PFSK-1 (cell line): ENCODE measurements around the gene ISLR2.

Experiments used
- FOXP2 ChIP-seq: optimal IDR thresholded peaks from 2 replicates; pipeline ENCODE3; 2011; ENCODE audit warnings: borderline replicate concordance, control low read depth, inconsistent platforms; ENCODE audit not compliant: insufficient read depth; ENCODE audit errors: extremely low read length, extremely low read depth
- POLR2AphosphoS5 ChIP-seq: IDR thresholded peaks from 2 replicates; pipeline ENCODE4 v1.6.1; 2012; ENCODE audit warnings: low read depth, mild to moderate bottlenecking, control low read depth, low read length, moderate library complexity
- SIN3A ChIP-seq: IDR thresholded peaks from 2 replicates; pipeline ENCODE4 v1.6.1; 2012; ENCODE audit warnings: mild to moderate bottlenecking, low read length, moderate library complexity, borderline replicate concordance; ENCODE audit not compliant: insufficient read depth
- TAF1 ChIP-seq: IDR thresholded peaks from 2 replicates; pipeline ENCODE4 v1.6.1; 2012; ENCODE audit warnings: low read length, control low read depth, borderline replicate concordance; ENCODE audit not compliant: insufficient read depth
- TF ChIP-seq, protein P1 (sequence below), 2 experiments: IDR thresholded peaks; 2 replicates each; pipeline versions ENCODE4 v1.6.1 to v1.8.0; 2011 to 2012; ENCODE audit warnings: low read depth in 2 of 2, low read length in 2 of 2, control low read depth in 1 of 2, inconsistent platforms in 1 of 2, mild to moderate bottlenecking in 1 of 2, moderate library complexity in 1 of 2; ENCODE audit not compliant: insufficient read depth in 1 of 2

Gene ISLR2

GRCh38 chr15:74144153-74144775 is 13.9 kb downstream of the ISLR2 start:
- TF ChIP-seq TAF1 (no peak), SIN3A (no peak), FOXP2 (no peak), POLR2AphosphoS5 (no peak)
- TF ChIP-seq, protein P1, sequence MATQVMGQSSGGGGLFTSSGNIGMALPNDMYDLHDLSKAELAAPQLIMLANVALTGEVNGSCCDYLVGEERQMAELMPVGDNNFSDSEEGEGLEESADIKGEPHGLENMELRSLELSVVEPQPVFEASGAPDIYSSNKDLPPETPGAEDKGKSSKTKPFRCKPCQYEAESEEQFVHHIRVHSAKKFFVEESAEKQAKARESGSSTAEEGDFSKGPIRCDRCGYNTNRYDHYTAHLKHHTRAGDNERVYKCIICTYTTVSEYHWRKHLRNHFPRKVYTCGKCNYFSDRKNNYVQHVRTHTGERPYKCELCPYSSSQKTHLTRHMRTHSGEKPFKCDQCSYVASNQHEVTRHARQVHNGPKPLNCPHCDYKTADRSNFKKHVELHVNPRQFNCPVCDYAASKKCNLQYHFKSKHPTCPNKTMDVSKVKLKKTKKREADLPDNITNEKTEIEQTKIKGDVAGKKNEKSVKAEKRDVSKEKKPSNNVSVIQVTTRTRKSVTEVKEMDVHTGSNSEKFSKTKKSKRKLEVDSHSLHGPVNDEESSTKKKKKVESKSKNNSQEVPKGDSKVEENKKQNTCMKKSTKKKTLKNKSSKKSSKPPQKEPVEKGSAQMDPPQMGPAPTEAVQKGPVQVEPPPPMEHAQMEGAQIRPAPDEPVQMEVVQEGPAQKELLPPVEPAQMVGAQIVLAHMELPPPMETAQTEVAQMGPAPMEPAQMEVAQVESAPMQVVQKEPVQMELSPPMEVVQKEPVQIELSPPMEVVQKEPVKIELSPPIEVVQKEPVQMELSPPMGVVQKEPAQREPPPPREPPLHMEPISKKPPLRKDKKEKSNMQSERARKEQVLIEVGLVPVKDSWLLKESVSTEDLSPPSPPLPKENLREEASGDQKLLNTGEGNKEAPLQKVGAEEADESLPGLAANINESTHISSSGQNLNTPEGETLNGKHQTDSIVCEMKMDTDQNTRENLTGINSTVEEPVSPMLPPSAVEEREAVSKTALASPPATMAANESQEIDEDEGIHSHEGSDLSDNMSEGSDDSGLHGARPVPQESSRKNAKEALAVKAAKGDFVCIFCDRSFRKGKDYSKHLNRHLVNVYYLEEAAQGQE (IDR thresholded peaks at IDR 0.05; ENCODE audit: insufficient read depth in 1 of 2, low read depth in 2 of 2, low read length in 2 of 2): no peak

GRCh38 chr15:74146277-74146800 is 16.0 kb downstream of the ISLR2 start:
- TF ChIP-seq, protein P1 (IDR thresholded peaks at IDR 0.05; ENCODE audit: insufficient read depth in 1 of 2, low read depth in 2 of 2, low read length in 2 of 2): peak; percentile 18 to 75; a peak in 1 of 4 replicates
- TF ChIP-seq TAF1: no peak

- TF ChIP-seq, protein P1 (IDR thresholded peaks at IDR 0.05; ENCODE audit: insufficient read depth in 1 of 2, low read depth in 2 of 2, low read length in 2 of 2): no peak
- TF ChIP-seq FOXP2 (no peak), SIN3A (no peak), TAF1 (no peak), POLR2AphosphoS5 (no peak)
Measured at GRCh38 chr15:74147051-74147450, 16.7 kb downstream of the ISLR2 start.

- TF ChIP-seq SIN3A (no peak), FOXP2 (no peak), TAF1 (no peak), POLR2AphosphoS5 (no peak)
- TF ChIP-seq, protein P1 (IDR thresholded peaks at IDR 0.05; ENCODE audit: insufficient read depth in 1 of 2, low read depth in 2 of 2, low read length in 2 of 2): no peak
Measured at GRCh38 chr15:74155766-74156417, 25.5 kb downstream of the ISLR2 start.
